Esophagus muscularis mucosa (tissue), 3 donors: Measurements from ENCODE around the gene DAO.

ENCODE experiments used
- EP300 ChIP-seq: sonication (generic); formaldehyde crosslinking; IDR thresholded peaks from one replicate; pipeline ENCODE4 v1.6.1; 2017; ENCODE audit warnings: antibody characterized with exemption
- TF ChIP-seq, protein P1 (sequence below), 3 experiments: fragments of 200-600 bp in 2 of 3; fragments of 450-650 bp in 1 of 3; sonication (generic) in 2 of 3; IDR thresholded peaks; one replicate each; pipeline ENCODE4 v1.5.1; 2017 to 2019; ENCODE audit warnings: antibody characterized with exemption in 3 of 3, mild to moderate bottlenecking in 2 of 3, moderate library complexity in 1 of 3

DNA sequence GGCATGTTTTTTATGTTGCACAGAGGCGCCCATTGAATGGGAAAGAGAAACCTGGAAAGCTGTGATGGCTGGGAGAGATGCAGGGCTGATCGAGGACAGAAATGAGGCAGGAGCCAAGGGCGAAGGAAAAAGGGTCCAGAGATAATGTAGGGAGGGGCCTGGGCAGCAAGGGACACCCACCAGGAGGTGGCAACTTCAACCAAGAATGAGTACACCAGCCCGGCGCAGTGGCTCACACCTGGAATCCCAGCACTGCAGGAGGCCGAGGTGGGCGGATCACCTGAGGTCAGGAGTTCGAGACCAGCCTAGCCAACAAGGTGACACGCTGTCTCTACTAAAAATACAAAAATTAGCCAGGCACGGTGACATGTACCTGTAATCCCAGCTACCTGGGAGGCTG, 26.5 kb upstream of the DAO start:
- TF ChIP-seq, protein P1, sequence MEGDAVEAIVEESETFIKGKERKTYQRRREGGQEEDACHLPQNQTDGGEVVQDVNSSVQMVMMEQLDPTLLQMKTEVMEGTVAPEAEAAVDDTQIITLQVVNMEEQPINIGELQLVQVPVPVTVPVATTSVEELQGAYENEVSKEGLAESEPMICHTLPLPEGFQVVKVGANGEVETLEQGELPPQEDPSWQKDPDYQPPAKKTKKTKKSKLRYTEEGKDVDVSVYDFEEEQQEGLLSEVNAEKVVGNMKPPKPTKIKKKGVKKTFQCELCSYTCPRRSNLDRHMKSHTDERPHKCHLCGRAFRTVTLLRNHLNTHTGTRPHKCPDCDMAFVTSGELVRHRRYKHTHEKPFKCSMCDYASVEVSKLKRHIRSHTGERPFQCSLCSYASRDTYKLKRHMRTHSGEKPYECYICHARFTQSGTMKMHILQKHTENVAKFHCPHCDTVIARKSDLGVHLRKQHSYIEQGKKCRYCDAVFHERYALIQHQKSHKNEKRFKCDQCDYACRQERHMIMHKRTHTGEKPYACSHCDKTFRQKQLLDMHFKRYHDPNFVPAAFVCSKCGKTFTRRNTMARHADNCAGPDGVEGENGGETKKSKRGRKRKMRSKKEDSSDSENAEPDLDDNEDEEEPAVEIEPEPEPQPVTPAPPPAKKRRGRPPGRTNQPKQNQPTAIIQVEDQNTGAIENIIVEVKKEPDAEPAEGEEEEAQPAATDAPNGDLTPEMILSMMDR (IDR thresholded peaks at IDR 0.05) = no peak
- TF ChIP-seq EP300 = no peak
